H9 (cell line): ENCODE results near the gene CDH18. TPM values are rescaled to one million over a fixed set of nuclear protein-coding genes. Genes with fewer than 3 reads are reported as not detected.

ENCODE experiments used
- DNase-seq: peaks from one replicate; pipeline ENCODE4 v3.0.0-alpha.2; 2017
- H2AFZ ChIP-seq: one replicate; pipeline ENCODE4 v1.6.1; 2013; ENCODE audit warnings: mild to moderate bottlenecking, low read length, control low read depth, moderate library complexity
- H2AK5ac ChIP-seq: 2 replicates; pipeline ENCODE4 v1.6.1; 2013; ENCODE audit warnings: low read length, control low read depth, mixed read lengths; ENCODE audit not compliant: insufficient read length
- H2BK120ac ChIP-seq: one replicate; pipeline ENCODE4 v1.6.1; 2013; ENCODE audit warnings: low read depth, mild to moderate bottlenecking, low read length, control low read depth, inconsistent platforms; ENCODE audit not compliant: poor library complexity, severe bottlenecking
- H2BK12ac ChIP-seq: 2 replicates; pipeline ENCODE4 v1.6.1; 2013; ENCODE audit warnings: low read length, control low read depth, mixed read lengths, low read depth; ENCODE audit not compliant: insufficient read length
- H2BK15ac ChIP-seq: 2 replicates; pipeline ENCODE4 v1.6.1; 2013; ENCODE audit warnings: low read depth, low read length, control low read depth
- H2BK20ac ChIP-seq: one replicate; pipeline ENCODE4 v1.6.1; 2013; ENCODE audit warnings: low read depth, mild to moderate bottlenecking, low read length, control low read depth, inconsistent platforms; ENCODE audit not compliant: poor library complexity, severe bottlenecking
- H2BK5ac ChIP-seq: 2 replicates; pipeline ENCODE4 v1.6.1; 2013; ENCODE audit warnings: low read length, control low read depth, mixed read lengths; ENCODE audit not compliant: insufficient read length
- H3K14ac ChIP-seq: 2 replicates; pipeline ENCODE4 v1.6.1; 2013; ENCODE audit warnings: low read length, control low read depth; ENCODE audit not compliant: insufficient read depth
- H3K18ac ChIP-seq: 2 replicates; pipeline ENCODE4 v1.6.1; 2013; ENCODE audit warnings: low read depth, mild to moderate bottlenecking, mixed read lengths, low read length, control low read depth; ENCODE audit not compliant: insufficient read length
- H3K23ac ChIP-seq: 2 replicates; pipeline ENCODE4 v1.6.1; 2013; ENCODE audit warnings: low read length, control low read depth, mixed read lengths, low read depth; ENCODE audit not compliant: insufficient read length
- H3K23me2 ChIP-seq: 2 replicates; pipeline ENCODE4 v1.6.1; 2013; ENCODE audit warnings: low read depth, mild to moderate bottlenecking, mixed read lengths, low read length, control low read depth; ENCODE audit not compliant: insufficient read length, poor library complexity, severe bottlenecking
- H3K27ac ChIP-seq: 2 replicates; pipeline ENCODE4 v1.5.1; 2013; ENCODE audit warnings: low read length, control low read depth, mixed read lengths, low read depth; ENCODE audit not compliant: insufficient read length
- H3K27me3 ChIP-seq: 2 replicates; pipeline ENCODE4 v1.6.1; 2013; ENCODE audit warnings: low read length, control low read depth, inconsistent platforms; ENCODE audit not compliant: insufficient read depth
- H3K4ac ChIP-seq: 2 replicates; pipeline ENCODE4 v1.6.1; 2013; ENCODE audit warnings: low read depth, mild to moderate bottlenecking, control low read depth, inconsistent platforms, low read length, moderate library complexity
- H3K4me1 ChIP-seq: 2 replicates; pipeline ENCODE4 v1.6.1; 2013; ENCODE audit warnings: low read length, control low read depth, inconsistent platforms; ENCODE audit not compliant: insufficient read depth
- H3K4me2 ChIP-seq: 2 replicates; pipeline ENCODE4 v1.6.1; 2013; ENCODE audit warnings: low read length, control low read depth, mixed read lengths; ENCODE audit not compliant: insufficient read length, insufficient read depth
- H3K56ac ChIP-seq: 2 replicates; pipeline ENCODE4 v1.6.1; 2013; ENCODE audit warnings: low read depth, mild to moderate bottlenecking, mixed read lengths, low read length, control low read depth; ENCODE audit not compliant: insufficient read length
- H3K79me1 ChIP-seq: 2 replicates; pipeline ENCODE4 v1.6.1; 2013; ENCODE audit warnings: low read depth, mild to moderate bottlenecking, moderate library complexity, low read length, control low read depth, inconsistent platforms; ENCODE audit not compliant: insufficient read depth, poor library complexity, severe bottlenecking
- H3K79me2 ChIP-seq: 2 replicates; pipeline ENCODE4 v1.6.1; 2013; ENCODE audit warnings: low read length, control low read depth, inconsistent platforms; ENCODE audit not compliant: insufficient read depth
- H3K9ac ChIP-seq: 2 replicates; pipeline ENCODE4 v1.6.1; 2013; ENCODE audit warnings: low read length, control low read depth, mixed read lengths; ENCODE audit not compliant: insufficient read length; ENCODE audit errors: extremely low read depth
- H3K9me3 ChIP-seq: one replicate; pipeline ENCODE4 v1.6.1; 2013; ENCODE audit warnings: low read depth, low read length, inconsistent platforms; ENCODE audit not compliant: control insufficient read depth
- H3T11ph ChIP-seq: one replicate; pipeline ENCODE4 v1.6.1; 2013; ENCODE audit warnings: mild to moderate bottlenecking, low read length, control low read depth, inconsistent platforms
- H4K20me1 ChIP-seq: one replicate; pipeline ENCODE4 v1.6.1; 2013; ENCODE audit not compliant: control insufficient read depth, insufficient read length, insufficient read depth
- H4K5ac ChIP-seq: 2 replicates; pipeline ENCODE4 v1.6.1; 2013; ENCODE audit warnings: low read depth, mild to moderate bottlenecking, mixed read lengths, low read length, control low read depth; ENCODE audit not compliant: insufficient read length
- H4K8ac ChIP-seq: replicated peaks from 2 replicates; pipeline ENCODE4 v1.6.1; 2013; ENCODE audit warnings: low read length, control low read depth, mixed read lengths, low read depth; ENCODE audit not compliant: insufficient read length
- H4K91ac ChIP-seq: 2 replicates; pipeline ENCODE4 v1.6.1; 2013; ENCODE audit warnings: low read depth, mild to moderate bottlenecking, moderate library complexity, mixed read lengths, low read length, control low read depth; ENCODE audit not compliant: insufficient read length
- H3K27ac Mint-ChIP-seq, 3 experiments: 2 replicates in 2 of 3; 3 replicates in 1 of 3; pipeline ENCODE4 v1.8.0; 2020 to 2021; ENCODE audit warnings: mixed read lengths in 3 of 3, mild to moderate bottlenecking in 1 of 3, moderate library complexity in 1 of 3
- H3K27me3 Mint-ChIP-seq: 2 replicates; pipeline ENCODE4 v1.8.0; 2021; ENCODE audit warnings: low read depth, mild to moderate bottlenecking, moderate library complexity, mixed read lengths
- H3K36me3 Mint-ChIP-seq, 3 experiments: 2 replicates in 2 of 3; 3 replicates in 1 of 3; pipeline ENCODE4 v1.8.0; 2020 to 2021; ENCODE audit warnings: low read depth in 3 of 3, mixed read lengths in 3 of 3; ENCODE audit not compliant: insufficient read depth in 1 of 3
- H3K4me1 Mint-ChIP-seq, 2 experiments: 2 replicates each; pipeline ENCODE4 v1.8.0; 2020; ENCODE audit warnings: mixed read lengths in 2 of 2
- H3K4me3 Mint-ChIP-seq, 2 experiments: 2 replicates in 1 of 2; 3 replicates in 1 of 2; pipeline ENCODE4 v1.8.0; 2020 to 2021; ENCODE audit warnings: mild to moderate bottlenecking in 2 of 2, mixed read lengths in 2 of 2, moderate library complexity in 1 of 2
- H3K9me3 Mint-ChIP-seq, 2 experiments: 2 replicates in 1 of 2; 3 replicates in 1 of 2; pipeline ENCODE4 v1.8.0; 2020; ENCODE audit warnings: mild to moderate bottlenecking in 2 of 2, mixed read lengths in 2 of 2, moderate library complexity in 1 of 2
- WGBS: extraction: QIAGEN DNeasy Blood & Tissue Kit; methylation state at CpG from one replicate; pipeline ENCODE4 v1.1.7; 2013; ENCODE audit warnings: missing lambda C conversion rate, low lambda C conversion rate, mixed read lengths; ENCODE audit not compliant: insufficient read length; ENCODE audit errors: extremely low coverage; 5-methylcytosine and 5-hydroxymethylcytosine counted together
- total RNA-seq: library from RNA; stranded (reverse); gene quantifications from 2 replicates; pipeline ENCODE4 v1.2.1, GENCODE V29; 2021
- TF ChIP-seq, protein P1 (sequence below): fragments of 200-600 bp; sonication (generic); conservative IDR thresholded peaks from 3 replicates; pipeline ENCODE4 v1.8.0; 2021; ENCODE audit warnings: antibody characterized with exemption, mild to moderate bottlenecking

The CDH18 gene
- total RNA-seq, 1 experiment from 2014 or later: not detected

DNA sequence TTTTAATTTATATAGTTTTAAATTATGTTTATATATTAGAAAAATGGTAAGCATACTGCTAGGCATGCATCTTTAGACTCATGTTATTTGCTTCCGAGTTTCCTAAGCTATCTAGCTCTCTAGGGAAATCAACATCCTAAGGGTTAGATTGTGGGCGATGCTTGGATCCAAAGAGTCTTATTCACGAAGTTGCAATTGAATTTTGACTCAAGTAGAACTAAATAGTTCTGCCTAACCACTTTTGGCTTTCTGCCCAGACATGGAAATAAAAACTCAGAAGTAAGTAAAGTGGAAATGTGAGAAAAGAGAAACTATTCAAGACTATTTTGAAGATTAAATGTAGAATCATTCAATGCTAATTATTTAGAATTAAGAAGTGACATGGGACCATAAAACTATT lies 440.4 kb downstream of the CDH18 start:
- Histone ChIP-seq H3K4ac (no peak overlapping the region), H2AK5ac (no peak overlapping the region), H2BK15ac (no peak overlapping the region), H3K27ac (no peak overlapping the region), H3K18ac (no peak overlapping the region), H3T11ph (no peak overlapping the region), H2BK5ac (no peak overlapping the region), H4K5ac (no peak overlapping the region), H3K23me2 (no peaks in the 10 kb centered on the region), H2BK120ac (no peak overlapping the region), H3K4me1 (no peaks in the 10 kb centered on the region), H3K9ac (no peak overlapping the region), H4K20me1 (no peaks in the 10 kb centered on the region), H4K91ac (no peak overlapping the region), H3K27me3 (no peaks in the 10 kb centered on the region), H3K79me1 (no peaks in the 10 kb centered on the region), H3K23ac (no peak overlapping the region), H2BK20ac (no peak overlapping the region), H3K9me3 (no peaks in the 10 kb centered on the region), H2BK12ac (no peak overlapping the region), H3K14ac (no peak overlapping the region), H3K79me2 (no peaks in the 10 kb centered on the region), H2AFZ (no peak overlapping the region), H4K8ac (no peak overlapping the region), H3K4me2 (no peak overlapping the region), H3K56ac (no peak overlapping the region)
- Mint-ChIP-seq H3K36me3 (no peaks in the 10 kb centered on the region), H3K9me3 (no peaks in the 10 kb centered on the region), H3K27ac (no peak overlapping the region), H3K4me1 (no peaks in the 10 kb centered on the region), H3K4me3 (no peak overlapping the region), H3K27me3 (no peaks in the 10 kb centered on the region)
- TF ChIP-seq, protein P1, sequence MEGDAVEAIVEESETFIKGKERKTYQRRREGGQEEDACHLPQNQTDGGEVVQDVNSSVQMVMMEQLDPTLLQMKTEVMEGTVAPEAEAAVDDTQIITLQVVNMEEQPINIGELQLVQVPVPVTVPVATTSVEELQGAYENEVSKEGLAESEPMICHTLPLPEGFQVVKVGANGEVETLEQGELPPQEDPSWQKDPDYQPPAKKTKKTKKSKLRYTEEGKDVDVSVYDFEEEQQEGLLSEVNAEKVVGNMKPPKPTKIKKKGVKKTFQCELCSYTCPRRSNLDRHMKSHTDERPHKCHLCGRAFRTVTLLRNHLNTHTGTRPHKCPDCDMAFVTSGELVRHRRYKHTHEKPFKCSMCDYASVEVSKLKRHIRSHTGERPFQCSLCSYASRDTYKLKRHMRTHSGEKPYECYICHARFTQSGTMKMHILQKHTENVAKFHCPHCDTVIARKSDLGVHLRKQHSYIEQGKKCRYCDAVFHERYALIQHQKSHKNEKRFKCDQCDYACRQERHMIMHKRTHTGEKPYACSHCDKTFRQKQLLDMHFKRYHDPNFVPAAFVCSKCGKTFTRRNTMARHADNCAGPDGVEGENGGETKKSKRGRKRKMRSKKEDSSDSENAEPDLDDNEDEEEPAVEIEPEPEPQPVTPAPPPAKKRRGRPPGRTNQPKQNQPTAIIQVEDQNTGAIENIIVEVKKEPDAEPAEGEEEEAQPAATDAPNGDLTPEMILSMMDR: no peak
- WGBS: no CpG with 5 or more reads among the region's 3 CpGs
- no peak for DNase-seq
